ENCODE measurements around the gene SLC39A5. TPM values are rescaled to one million over a fixed set of nuclear protein-coding genes. Genes with fewer than 3 reads are reported as not detected.
A peak's percentile ranks its signal among the peaks of the same experiment; 100 is the strongest.
"Not testable (repeated sequence)": the region's sequence is repeated elsewhere in the genome, so short reads cannot be mapped to it uniquely, and the experiment has no call there.

SLC39A5 gene
- total RNA-seq, 1 donor: not detected

- TF ChIP-seq CTCF (IDR thresholded peaks at IDR 0.05; ENCODE audit: insufficient read depth, low read depth, low read length): no peak
- no peak for DNase-seq (ENCODE audit: low read depth)
- H3K4me3 ChIP-seq (ENCODE audit: low read depth, low read length): peak overlapping the region; percentile 87
Measured at GRCh38 chr12:56190695-56191155, 39.1 kb upstream of the SLC39A5 start.

GRCh38 chr12:56192582-56192981 is 37.3 kb upstream of the SLC39A5 start:
- no peak for DNase-seq (ENCODE audit: low read depth)
- no peak overlapping the region for H3K4me3 ChIP-seq (ENCODE audit: low read depth, low read length)
- TF ChIP-seq CTCF (IDR thresholded peaks at IDR 0.05; ENCODE audit: insufficient read depth, low read depth, low read length): no peak

GRCh38 chr12:56193025-56193578 is 36.7 kb upstream of the SLC39A5 start:
- peak; percentile 86 for TF ChIP-seq CTCF (IDR thresholded peaks at IDR 0.05; ENCODE audit: insufficient read depth, low read depth, low read length)

GRCh38 chr12:56196818-56197550 is 32.9 kb upstream of the SLC39A5 start:
- H3K4me3 ChIP-seq (ENCODE audit: low read depth, low read length): not testable (repeated sequence)
- peak; percentile 98 for DNase-seq (ENCODE audit: low read depth)

More at GRCh38 chr12:56193025-56193578, 36.7 kb upstream of the SLC39A5 start:
- H3K4me3 ChIP-seq (ENCODE audit: low read depth, low read length): no peak overlapping the region
- DNase-seq (ENCODE audit: low read depth): peak; percentile 90

- DNase-seq (ENCODE audit: low read depth): no peak
- H3K4me3 ChIP-seq (ENCODE audit: low read depth, low read length): no peak overlapping the region
- TF ChIP-seq CTCF (IDR thresholded peaks at IDR 0.05; ENCODE audit: insufficient read depth, low read depth, low read length): no peak
Measured at GRCh38 chr12:56197921-56198635, 31.8 kb upstream of the SLC39A5 start.

- no peak for DNase-seq (ENCODE audit: low read depth)
- no peak for TF ChIP-seq CTCF (IDR thresholded peaks at IDR 0.05; ENCODE audit: insufficient read depth, low read depth, low read length)
- no peak overlapping the region for H3K4me3 ChIP-seq (ENCODE audit: low read depth, low read length)
Measured at GRCh38 chr12:56198836-56199235, 31.0 kb upstream of the SLC39A5 start.

- no peak overlapping the region for H3K4me3 ChIP-seq (ENCODE audit: low read depth, low read length)
- peak; percentile 31 for DNase-seq (ENCODE audit: low read depth)
- TF ChIP-seq CTCF (IDR thresholded peaks at IDR 0.05; ENCODE audit: insufficient read depth, low read depth, low read length): no peak
Measured at GRCh38 chr12:56202366-56202765, 27.5 kb upstream of the SLC39A5 start.
